ENCODE measurements around the gene ATXN2L.
"Not testable (repeated sequence)": the region's sequence is repeated elsewhere in the genome, so short reads cannot be mapped to it uniquely, and the experiment has no call there.

ATXN2L gene

GRCh38 chr16:28863929-28864793 lies 41.4 kb downstream of the ATXN2L start:
- ChIA-PET CTCF (no interaction called here), POLR2A (ENCODE audit: low non-redundant PET) (interaction anchor here (0.6 to 1.8 kb wide), 3 partner anchors 11 to 58 kb away, joined by 3 to 13 read pairs (median 3); no protein-coding TSS in a partner anchor)
- TF ChIP-seq, protein P1, sequence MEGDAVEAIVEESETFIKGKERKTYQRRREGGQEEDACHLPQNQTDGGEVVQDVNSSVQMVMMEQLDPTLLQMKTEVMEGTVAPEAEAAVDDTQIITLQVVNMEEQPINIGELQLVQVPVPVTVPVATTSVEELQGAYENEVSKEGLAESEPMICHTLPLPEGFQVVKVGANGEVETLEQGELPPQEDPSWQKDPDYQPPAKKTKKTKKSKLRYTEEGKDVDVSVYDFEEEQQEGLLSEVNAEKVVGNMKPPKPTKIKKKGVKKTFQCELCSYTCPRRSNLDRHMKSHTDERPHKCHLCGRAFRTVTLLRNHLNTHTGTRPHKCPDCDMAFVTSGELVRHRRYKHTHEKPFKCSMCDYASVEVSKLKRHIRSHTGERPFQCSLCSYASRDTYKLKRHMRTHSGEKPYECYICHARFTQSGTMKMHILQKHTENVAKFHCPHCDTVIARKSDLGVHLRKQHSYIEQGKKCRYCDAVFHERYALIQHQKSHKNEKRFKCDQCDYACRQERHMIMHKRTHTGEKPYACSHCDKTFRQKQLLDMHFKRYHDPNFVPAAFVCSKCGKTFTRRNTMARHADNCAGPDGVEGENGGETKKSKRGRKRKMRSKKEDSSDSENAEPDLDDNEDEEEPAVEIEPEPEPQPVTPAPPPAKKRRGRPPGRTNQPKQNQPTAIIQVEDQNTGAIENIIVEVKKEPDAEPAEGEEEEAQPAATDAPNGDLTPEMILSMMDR (conservative IDR thresholded peaks at IDR 0.05; ENCODE audit: low read depth), result no peak
- peak overlapping the region; percentile 92 for H3K27ac ChIP-seq
- DNase-seq (ENCODE audit: low spot score), result no peak

- TF ChIP-seq, protein P1 (conservative IDR thresholded peaks at IDR 0.05; ENCODE audit: low read depth), result no peak
- ChIA-PET POLR2A (ENCODE audit: low non-redundant PET) (no interaction called here), CTCF (interaction anchor here (0.6 kb wide), 1 partner anchor 81 kb away, joined by 3 read pairs; no protein-coding TSS in a partner anchor)
- DNase-seq (ENCODE audit: low spot score), result no peak
- H3K27ac ChIP-seq, result peak overlapping the region; percentile 92
Observed at GRCh38 chr16:28865001-28865688, 42.3 kb downstream of the ATXN2L start.

GRCh38 chr16:28865722-28866453 lies 43.1 kb downstream of the ATXN2L start:
- ChIA-PET CTCF (interaction anchor here (0.6 kb wide), 2 partner anchors 80 to 99 kb away, joined by 3 read pairs; no protein-coding TSS in a partner anchor), POLR2A (ENCODE audit: low non-redundant PET) (no interaction called here)
- peak overlapping the region; percentile 92 for H3K27ac ChIP-seq
- no peak for DNase-seq (ENCODE audit: low spot score)
- TF ChIP-seq, protein P1 (conservative IDR thresholded peaks at IDR 0.05; ENCODE audit: low read depth), result no peak

GRCh38 chr16:28866454-28866804 lies 43.6 kb downstream of the ATXN2L start:
- POLR2A ChIA-PET (ENCODE audit: low non-redundant PET), result no interaction called here
- peak overlapping the region; percentile 92 for H3K27ac ChIP-seq

GRCh38 chr16:28867241-28867640 lies 44.4 kb downstream of the ATXN2L start:
- H3K27ac ChIP-seq, result peak overlapping the region; percentile 92
- DNase-seq (ENCODE audit: low spot score), result no peak
- TF ChIP-seq, protein P1 (conservative IDR thresholded peaks at IDR 0.05; ENCODE audit: low read depth), result no peak
- ChIA-PET POLR2A (ENCODE audit: low non-redundant PET) (no interaction called here), CTCF (no interaction called here)

More at GRCh38 chr16:28866454-28866804, 43.6 kb downstream of the ATXN2L start:
- CTCF ChIA-PET, result no interaction called here
- DNase-seq (ENCODE audit: low spot score), result no peak
- TF ChIP-seq, protein P1 (conservative IDR thresholded peaks at IDR 0.05; ENCODE audit: low read depth), result no peak

DNA sequence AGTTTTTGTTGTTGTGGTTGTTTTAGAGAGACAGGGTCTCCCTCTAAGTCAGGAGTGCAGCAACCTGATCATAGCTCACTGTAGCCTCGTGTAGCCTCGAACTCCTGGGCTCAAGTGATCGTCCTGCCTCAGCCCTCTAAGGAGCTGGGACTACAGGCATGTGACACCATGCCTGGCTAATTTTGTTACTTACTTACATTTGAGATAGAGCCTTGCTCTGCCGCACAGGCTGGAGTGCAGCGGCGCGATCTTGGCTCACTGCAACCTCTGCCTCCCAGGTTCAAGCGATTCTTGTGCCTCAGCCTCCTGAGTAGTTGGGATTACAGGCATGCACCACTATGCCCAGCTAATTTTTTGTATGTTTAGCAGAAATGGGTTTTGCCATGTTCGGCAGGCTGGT lies 44.8 kb downstream of the ATXN2L start:
- DNase-seq (ENCODE audit: low spot score); POLR2A ChIA-PET (ENCODE audit: low non-redundant PET); CTCF ChIA-PET: not testable (repeated sequence)
- peak overlapping the region; percentile 92 for H3K27ac ChIP-seq

All from RWPE1 (cell line).